GM12878 (cell line): ENCODE data around the gene HMGCLL1. TPM values are rescaled to one million over a fixed set of nuclear protein-coding genes. Genes with fewer than 3 reads are reported as not detected.

Source experiments
- ATAC-seq: fragments of 200-7000 bp; cut with Tn5 transposase; 3 replicates; pipeline ENCODE4 v1.9.1; 2020; ENCODE audit warnings: mild to moderate bottlenecking, moderate library complexity
- BruUV-seq: library from RNA; stranded (reverse); fragments of 400-500 nt; replicated peaks from 2 replicates; lab custom pipeline; 2021; lab: Mats Ljungman, UMichigan
- CTCF ChIA-PET: fragments of 300-600 bp; sonication (Branson Sonifier 250); formaldehyde crosslinking; extraction: SDS; loops from one replicate; lab custom pipeline; 2021; ENCODE audit warnings: inconsistent platforms; lab: Yijun Ruan, JAX
- POLR2A ChIA-PET: fragments of 350-600 bp; formaldehyde crosslinking; extraction: SDS; loops from one replicate; lab custom pipeline; 2021; ENCODE audit warnings: inconsistent platforms; lab: Charles Lee
- RAD21 ChIA-PET: fragments of 300-600 bp; sonication (Branson Sonifier 250); formaldehyde crosslinking; loops from one replicate; lab custom pipeline; 2023; ENCODE audit warnings: antibody characterized with exemption; ENCODE audit not compliant: unreplicated experiment; lab: Charles Lee
- SMC1A ChIA-PET: fragments of 300-600 bp; sonication (Branson Sonifier 250); formaldehyde crosslinking; loops from one replicate; lab custom pipeline; 2023; ENCODE audit not compliant: unreplicated experiment, uncharacterized antibody; lab: Charles Lee
- DNase-seq: peaks from one replicate; pipeline ENCODE4 v3.0.0-alpha.2; 2011; ENCODE audit warnings: low read depth, low spot score
- FAIRE-seq: peaks from 3 replicates; lab custom pipeline; 2011; peaks lifted over from hg19 to GRCh38; lab: Jason Lieb, UNC
- H2AFZ ChIP-seq: 2 replicates; pipeline ENCODE4 v1.6.0; 2011; ENCODE audit warnings: low read depth, low read length, control low read depth; ENCODE audit not compliant: control insufficient read depth
- H3K27ac ChIP-seq: 2 replicates; pipeline ENCODE4 v1.5.1; 2011; ENCODE audit warnings: control low read depth; ENCODE audit not compliant: control insufficient read depth, insufficient read depth
- H3K27me3 ChIP-seq, 2 experiments: replicated peaks in 1 of 2; 2 replicates each; pipeline versions ENCODE4 v1.6.0 to v1.6.1; 2011; ENCODE audit warnings: low read length in 1 of 2; ENCODE audit not compliant: control insufficient read depth in 2 of 2, insufficient read depth in 2 of 2
- H3K36me3 ChIP-seq, 2 experiments: 2 replicates each; pipeline ENCODE4 v1.5.1; 2011; ENCODE audit warnings: low read length in 1 of 2; ENCODE audit not compliant: control insufficient read depth in 2 of 2, insufficient read depth in 2 of 2
- H3K4me1 ChIP-seq: 2 replicates; pipeline ENCODE4 v1.6.1; 2011; ENCODE audit warnings: mild to moderate bottlenecking, low read length, moderate library complexity, mixed read lengths; ENCODE audit not compliant: control insufficient read depth, insufficient read depth
- H3K4me2 ChIP-seq: 2 replicates; pipeline ENCODE4 v1.6.0; 2011; ENCODE audit warnings: control low read depth; ENCODE audit not compliant: control insufficient read depth, insufficient read depth
- H3K4me3 ChIP-seq: fragments of 200-600 bp; sonication (generic); 2 replicates; pipeline ENCODE4 v1.5.1; 2016
- H3K79me2 ChIP-seq: 2 replicates; pipeline ENCODE4 v1.6.0; 2011; ENCODE audit warnings: low read length; ENCODE audit not compliant: control insufficient read depth, insufficient read depth
- H3K9ac ChIP-seq: 2 replicates; pipeline ENCODE4 v1.8.0; 2011; ENCODE audit warnings: low read length, control low read depth, mixed read lengths; ENCODE audit not compliant: control insufficient read depth, insufficient read depth
- H3K9me3 ChIP-seq: replicated peaks from 3 replicates; pipeline ENCODE4 v1.5.1; 2011; ENCODE audit warnings: mild to moderate bottlenecking, low read length; ENCODE audit not compliant: control insufficient read depth, insufficient read depth
- H4K20me1 ChIP-seq: 2 replicates; pipeline ENCODE4 v1.6.0; 2011; ENCODE audit not compliant: control insufficient read depth, insufficient read depth
- ATF7 ChIP-seq: fragments of 450-650 bp; IDR thresholded peaks from 2 replicates; pipeline ENCODE4 v1.6.1; 2016; ENCODE audit warnings: low read depth, mild to moderate bottlenecking
- BACH1 ChIP-seq: fragments of 450-650 bp; IDR thresholded peaks from 2 replicates; pipeline ENCODE4 v1.6.1; 2017; ENCODE audit warnings: mild to moderate bottlenecking, borderline replicate concordance
- BHLHE40 ChIP-seq, 2 experiments: fragments of 450-650 bp in 1 of 2; IDR thresholded peaks; 2 replicates each; pipeline ENCODE4 v1.6.1; 2011 to 2017; ENCODE audit warnings: low read depth in 2 of 2, borderline replicate concordance in 1 of 2, improper control_type of control experiment in 1 of 2, low read length in 1 of 2, mild to moderate bottlenecking in 1 of 2
- CHD1 ChIP-seq: IDR thresholded peaks from 2 replicates; pipeline ENCODE4 v1.6.1; 2012; ENCODE audit warnings: low read depth, low read length, improper control_type of control experiment
- CREM ChIP-seq: IDR thresholded peaks from 2 replicates; pipeline ENCODE4 v1.6.1; 2014; ENCODE audit warnings: antibody characterized with exemption, low read depth
- JUND ChIP-seq: IDR thresholded peaks from 2 replicates; pipeline ENCODE4 v1.6.1; 2012; ENCODE audit warnings: low read depth, mild to moderate bottlenecking, low read length, improper control_type of control experiment, moderate library complexity
- KAT2A ChIP-seq: conservative IDR thresholded peaks from 2 replicates; pipeline ENCODE4 v1.6.1; 2011; ENCODE audit warnings: low read depth, low read length; ENCODE audit not compliant: control insufficient read depth
- KDM1A ChIP-seq: fragments of 200-600 bp; sonication (generic); IDR thresholded peaks from 2 replicates; pipeline ENCODE4 v1.6.1; 2016; ENCODE audit warnings: borderline replicate concordance
- MEF2A ChIP-seq: IDR thresholded peaks from 2 replicates; pipeline ENCODE4 v1.6.1; 2011; ENCODE audit warnings: low read depth, mild to moderate bottlenecking, low read length, moderate library complexity; ENCODE audit not compliant: insufficient read depth
- NR2C2 ChIP-seq: IDR thresholded peaks from 2 replicates; pipeline ENCODE4 v1.6.1; 2011; ENCODE audit warnings: borderline replicate concordance, low read depth; ENCODE audit not compliant: control insufficient read depth, insufficient read length
- PBX3 ChIP-seq: IDR thresholded peaks from 2 replicates; pipeline ENCODE4 v1.6.1; 2011; ENCODE audit warnings: mild to moderate bottlenecking, low read depth, low read length, moderate library complexity; ENCODE audit not compliant: insufficient replicate concordance
- POLR2AphosphoS5 ChIP-seq: IDR thresholded peaks from 2 replicates; pipeline ENCODE4 v1.6.1; 2011; ENCODE audit warnings: mild to moderate bottlenecking, low read length, inconsistent platforms
- RELB ChIP-seq: fragments of 450-650 bp; IDR thresholded peaks from 2 replicates; pipeline ENCODE4 v1.6.1; 2017; ENCODE audit warnings: low read depth, mild to moderate bottlenecking, moderate library complexity
- STAT1 ChIP-seq: fragments of 450-650 bp; conservative IDR thresholded peaks from 2 replicates; pipeline ENCODE4 v1.6.1; 2014; ENCODE audit warnings: antibody characterized with exemption, mild to moderate bottlenecking
- ZBED1 ChIP-seq: IDR thresholded peaks from 2 replicates; pipeline ENCODE4 v1.6.1; 2016; ENCODE audit warnings: borderline replicate concordance
- WGBS: methylation state at CpG from one replicate; pipeline ENCODE4 v1.1.6; 2016; ENCODE audit warnings: low lambda C conversion rate; ENCODE audit not compliant: insufficient replicate concordance, insufficient coverage; ENCODE audit errors: missing lambda C conversion rate; 5-methylcytosine and 5-hydroxymethylcytosine counted together
- in situ Hi-C: fragments of 300-500 bp; cut with MboI; formaldehyde crosslinking; loops from 9 replicates; pipeline ENCODE4 v1.14.3; 2018; ENCODE audit warnings: mixed read lengths
- intact Hi-C: fragments of 100-400 bp; cut with micrococcal nuclease; formaldehyde crosslinking; loops from one replicate; pipeline ENCODE4 v1.14.2; 2022; ENCODE audit not compliant: unreplicated experiment
- polyA plus RNA-seq, 11 experiments: library from polyadenylated mRNA; depleted of rRNA in 4 of 11; unstranded in 6 of 11; stranded (reverse) in 5 of 11; fragments of >200 nt; fragmentation: Nextera tagmentation in 4 of 11; fragmentation: Illumina TruSeq in 1 of 11; extraction: Ambion mirVana in 4 of 11; extraction: Trizol in 1 of 11; gene quantifications; 1 replicate in 1 of 11; 2 replicates in 10 of 11; pipeline versions ENCODE4 v1.2.1 to v1.2.3, GENCODE V29; 2011 to 2016; ENCODE audit warnings: inconsistent platforms in 2 of 11, missing spikeins in 2 of 11, low read depth in 1 of 11
- total RNA-seq, 4 experiments: library from RNA; depleted of rRNA in 3 of 4; stranded (reverse); fragments of >200 nt in 3 of 4; fragmentation: Illumina TruSeq in 1 of 4; extraction: Trizol in 1 of 4; gene quantifications; 2 replicates each; pipeline versions ENCODE4 v1.2.1 to v1.2.3, GENCODE V29; 2013 to 2021

HMGCLL1 gene
- total and polyA plus RNA-seq, 10 of the 15 experiments (the other 5 are each of a cell fraction or from before 2014, with no cell fraction given) = not detected

- Histone ChIP-seq H3K27me3 (no peaks in the 10 kb centered on the region), H3K9me3 (no peaks in the 10 kb centered on the region), H3K79me2 (no peaks in the 10 kb centered on the region), H3K36me3 (no peaks in the 10 kb centered on the region), H2AFZ (no peak overlapping the region), H3K4me1 (no peaks in the 10 kb centered on the region), H3K4me3 (no peak overlapping the region), H4K20me1 (no peaks in the 10 kb centered on the region; the same call in 1 of the 2 replicates), H3K27ac (no peak overlapping the region), H3K4me2 (no peak overlapping the region), H3K9ac (no peak overlapping the region)
- TF ChIP-seq CHD1 (no peak), KAT2A (no peak), RELB (no peak), CREM (no peak), JUND (no peak), STAT1 (no peak), POLR2AphosphoS5 (no peak), MEF2A (no peak), BACH1 (no peak), ZBED1 (no peak), KDM1A (no peak), NR2C2 (no peak), ATF7 (no peak), PBX3 (no peak), BHLHE40 (IDR thresholded peaks at IDR 0.05; ENCODE audit: borderline replicate concordance in 1 of 2, low read depth in 2 of 2, low read length in 1 of 2) (no peak)
- ChIA-PET POLR2A (no interaction called here), CTCF (no interaction called here), SMC1A (no interaction called here), RAD21 (no interaction called here)
- no peak for FAIRE-seq
- 49% methylated on average over 4 of the region's 4 CpGs for WGBS
- ATAC-seq = no peak
- BruUV-seq = no TSS peak
- intact Hi-C loops = no loop called here
- in situ Hi-C loops = no loop called here
- no peak for DNase-seq
These were observed 86.7 kb downstream of the HMGCLL1 start for GRCh38 chr6:55492259-55492658.
